Erythroblast (primary cell): ENCODE data around the gene ATRNL1.

Experiments
- GATA1 ChIP-seq: IDR thresholded peaks from 2 replicates; pipeline ENCODE4 v1.6.1; 2011; ENCODE audit warnings: low read depth, mild to moderate bottlenecking, control low read depth, low read length, moderate library complexity
- POLR2A ChIP-seq: IDR thresholded peaks from 2 replicates; pipeline ENCODE4 v1.6.1; 2011; ENCODE audit warnings: mild to moderate bottlenecking, low read length

DNA sequence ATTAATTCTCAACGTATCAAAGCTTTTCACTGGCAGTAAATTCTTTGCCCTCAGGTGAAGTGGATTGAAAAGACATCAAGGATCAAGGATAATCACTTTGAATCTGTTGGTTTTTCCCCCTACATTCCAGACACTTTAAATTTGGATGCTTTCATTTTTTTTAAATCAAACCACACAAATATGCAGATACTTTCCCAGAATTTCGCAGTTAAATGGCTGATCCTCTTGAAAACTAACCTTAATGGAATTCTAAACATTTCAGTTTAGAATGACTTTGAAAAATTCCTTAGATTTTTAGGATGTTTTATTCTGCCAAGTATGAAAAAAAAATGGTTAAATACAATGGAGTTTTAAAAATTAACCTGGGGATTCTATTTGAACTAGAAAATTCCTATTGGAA lies 853.9 kb downstream of the ATRNL1 start:
- no peak for TF ChIP-seq POLR2A
- TF ChIP-seq GATA1 = no peak
